G401.6 (cell line): ENCODE measurements around the gene SLC29A3.
"Not testable (repeated sequence)": the region's sequence is repeated elsewhere in the genome, so short reads cannot be mapped to it uniquely, and the experiment has no call there.

Experiments used
- FAIRE-seq: peaks from 2 replicates; lab custom pipeline; 2012; peaks lifted over from hg19 to GRCh38; lab: Jason Lieb, UNC

Gene SLC29A3

DNA sequence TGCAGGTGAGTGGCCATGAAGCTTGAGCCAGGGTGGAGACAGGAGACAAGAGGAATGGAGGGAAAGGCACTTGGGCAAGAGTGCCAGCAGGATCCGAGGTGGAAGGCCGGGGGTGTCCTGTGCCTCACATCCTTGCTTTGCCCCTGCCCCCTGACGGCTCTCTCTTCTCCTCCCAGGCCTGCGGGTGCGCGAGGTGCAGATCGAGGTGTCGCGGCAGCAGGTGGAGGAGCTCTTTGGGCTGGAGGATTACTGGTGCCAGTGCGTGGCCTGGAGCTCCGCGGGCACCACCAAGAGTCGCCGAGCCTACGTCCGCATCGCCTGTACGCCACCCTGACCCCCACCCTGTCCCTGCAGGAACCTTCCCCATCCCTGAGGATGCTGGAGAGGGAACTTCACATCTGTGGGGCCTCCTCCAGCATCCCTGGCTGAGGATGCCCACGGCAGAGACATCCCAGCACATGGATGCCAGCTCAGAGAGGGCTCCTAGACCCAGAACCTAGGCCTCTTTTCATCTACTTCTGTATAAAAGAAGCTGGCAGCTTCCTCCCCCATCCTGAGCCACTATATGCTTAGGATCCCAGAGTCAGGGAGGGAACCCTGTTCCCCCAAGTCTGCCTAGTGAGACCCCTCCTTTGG lies 34.4 kb upstream of the SLC29A3 start:
- no peak for FAIRE-seq

DNA sequence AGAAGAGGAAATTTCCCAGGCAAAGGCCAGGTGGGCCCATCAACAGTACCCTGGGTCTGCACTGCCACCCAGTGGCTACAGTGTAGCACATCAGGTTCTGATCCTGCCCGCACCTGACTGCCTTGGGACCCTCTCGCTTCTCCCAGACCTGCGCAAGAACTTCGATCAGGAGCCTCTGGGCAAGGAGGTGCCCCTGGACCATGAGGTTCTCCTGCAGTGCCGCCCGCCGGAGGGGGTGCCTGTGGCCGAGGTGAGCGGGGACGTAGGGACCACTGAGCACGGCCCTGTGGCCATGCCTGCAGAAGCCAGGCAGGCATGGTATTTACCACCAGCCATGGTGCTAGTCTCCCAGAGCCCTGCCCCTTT lies 33.9 kb upstream of the SLC29A3 start:
- no peak for FAIRE-seq

- FAIRE-seq = no peak
These were observed 33.1 kb upstream of the SLC29A3 start for GRCh38 chr10:71285986-71286385.

GRCh38 chr10:71286521-71287294 lies 32.4 kb upstream of the SLC29A3 start:
- no peak for FAIRE-seq

GRCh38 chr10:71287456-71287855 lies 31.6 kb upstream of the SLC29A3 start:
- FAIRE-seq = no peak

GRCh38 chr10:71288461-71288860 lies 30.6 kb upstream of the SLC29A3 start:
- FAIRE-seq = no peak

- no peak for FAIRE-seq
These were observed 29.5 kb upstream of the SLC29A3 start for GRCh38 chr10:71289421-71290130.

DNA sequence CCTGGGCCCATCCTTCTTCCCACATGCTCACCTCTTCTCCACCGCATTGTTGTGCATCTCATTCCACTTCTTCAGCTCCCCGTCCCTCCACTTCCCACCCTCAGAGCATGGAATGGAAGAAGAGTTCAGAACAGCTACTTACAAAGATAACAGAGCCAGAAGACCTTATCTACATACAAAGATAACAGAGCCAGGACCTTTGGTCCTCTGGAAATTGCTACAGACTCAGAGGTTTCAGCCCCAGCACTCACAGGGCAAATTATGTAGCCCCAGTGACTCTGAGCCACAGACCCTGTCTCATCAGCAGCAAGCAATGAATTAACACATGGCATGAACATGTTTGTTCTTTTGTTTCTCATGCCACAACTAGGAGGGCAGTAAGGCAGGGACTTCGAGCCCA lies 28.7 kb upstream of the SLC29A3 start:
- no peak for FAIRE-seq

DNA sequence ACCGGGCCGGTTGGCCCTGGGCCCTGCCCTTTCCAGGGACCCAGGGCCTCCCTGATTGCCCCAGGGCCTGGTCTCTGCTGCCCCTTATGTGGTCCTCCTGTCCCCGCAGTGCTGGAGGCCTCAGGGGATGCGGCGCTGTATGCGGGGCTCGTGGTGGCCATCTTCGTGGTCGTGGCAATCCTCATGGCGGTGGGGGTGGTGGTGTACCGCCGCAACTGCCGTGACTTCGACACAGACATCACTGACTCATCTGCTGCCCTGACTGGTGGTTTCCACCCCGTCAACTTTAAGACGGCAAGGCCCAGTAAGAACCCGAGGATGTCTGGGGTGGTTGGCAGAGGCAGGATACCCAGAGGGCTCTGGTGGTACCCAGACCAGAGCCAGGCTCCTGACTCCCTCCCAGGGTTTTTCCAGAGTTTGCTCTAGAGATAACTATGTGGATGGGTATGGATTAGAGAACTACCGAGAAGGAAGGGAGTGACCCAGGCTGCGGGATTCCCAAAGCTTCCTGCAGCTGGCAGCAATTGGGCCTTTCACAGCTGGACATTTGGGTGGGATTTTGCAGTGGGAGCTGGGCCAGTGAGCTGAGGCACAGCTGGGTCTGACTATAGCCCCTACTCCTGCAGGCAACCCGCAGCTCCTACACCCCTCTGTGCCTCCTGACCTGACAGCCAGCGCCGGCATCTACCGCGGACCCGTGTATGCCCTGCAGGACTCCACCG lies 28.1 kb upstream of the SLC29A3 start:
- FAIRE-seq = no peak

GRCh38 chr10:71291528-71291900 lies 27.5 kb upstream of the SLC29A3 start:
- no peak for FAIRE-seq

GRCh38 chr10:71292624-71293445 lies 26.2 kb upstream of the SLC29A3 start:
- no peak for FAIRE-seq

DNA sequence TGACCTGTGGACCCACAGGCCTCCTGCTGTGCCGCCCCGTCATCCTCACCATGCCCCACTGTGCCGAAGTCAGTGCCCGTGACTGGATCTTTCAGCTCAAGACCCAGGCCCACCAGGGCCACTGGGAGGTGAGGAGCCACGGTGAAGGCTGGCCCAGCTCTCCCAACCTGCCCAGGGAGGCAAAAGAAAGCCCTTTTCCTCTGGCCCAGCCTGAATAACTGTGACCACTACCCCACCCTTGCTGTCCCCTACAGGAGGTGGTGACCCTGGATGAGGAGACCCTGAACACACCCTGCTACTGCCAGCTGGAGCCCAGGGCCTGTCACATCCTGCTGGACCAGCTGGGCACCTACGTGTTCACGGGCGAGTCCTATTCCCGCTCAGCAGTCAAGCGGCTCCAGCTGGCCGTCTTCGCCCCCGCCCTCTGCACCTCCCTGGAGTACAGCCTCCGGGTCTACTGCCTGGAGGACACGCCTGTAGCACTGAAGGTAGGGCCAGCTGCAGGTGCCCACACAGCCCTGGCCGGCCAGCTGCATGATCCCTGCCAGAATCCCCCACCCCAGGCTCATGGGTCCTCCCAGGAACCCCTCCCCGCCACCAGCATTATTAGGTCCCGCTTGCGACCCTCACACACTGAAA lies 25.5 kb upstream of the SLC29A3 start:
- no peak for FAIRE-seq

GRCh38 chr10:71294091-71294561 lies 24.9 kb upstream of the SLC29A3 start:
- no peak for FAIRE-seq

- FAIRE-seq = no peak
These were observed 24.2 kb upstream of the SLC29A3 start for GRCh38 chr10:71294856-71295255.

DNA sequence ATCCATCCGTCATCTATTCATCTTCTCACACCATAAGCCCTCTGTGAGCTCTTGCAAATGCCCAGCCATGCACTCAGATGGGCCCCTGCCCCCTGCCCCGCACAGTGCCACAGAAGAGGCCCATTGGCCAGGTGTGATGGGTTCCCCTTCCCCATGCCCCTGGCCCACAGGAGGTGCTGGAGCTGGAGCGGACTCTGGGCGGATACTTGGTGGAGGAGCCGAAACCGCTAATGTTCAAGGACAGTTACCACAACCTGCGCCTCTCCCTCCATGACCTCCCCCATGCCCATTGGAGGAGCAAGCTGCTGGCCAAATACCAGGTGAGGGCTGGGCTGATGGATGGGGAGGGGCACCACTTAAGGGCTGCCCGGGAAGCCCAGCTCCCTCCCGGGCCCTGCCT lies 23.4 kb upstream of the SLC29A3 start:
- FAIRE-seq = no peak

DNA sequence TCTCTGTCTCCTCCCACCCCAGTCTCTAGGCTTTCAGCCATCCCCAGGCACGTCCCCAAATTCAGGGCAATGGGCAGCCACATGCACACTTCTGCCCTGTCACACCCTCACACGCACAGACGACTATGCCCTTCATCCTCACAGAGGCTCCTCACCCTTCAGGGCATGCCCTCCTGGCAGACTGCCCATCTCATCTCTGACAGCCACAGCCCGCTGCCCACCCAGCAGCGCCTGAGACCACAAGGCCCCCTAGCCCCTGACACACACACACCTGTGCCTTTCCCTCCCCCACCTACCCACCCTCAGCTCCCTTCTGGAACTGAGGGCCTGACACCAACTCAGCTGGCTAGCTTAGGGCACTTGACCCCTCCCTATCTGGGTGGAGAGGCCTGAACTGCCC lies 23.0 kb upstream of the SLC29A3 start:
- no peak for FAIRE-seq

GRCh38 chr10:71296811-71297210 lies 22.2 kb upstream of the SLC29A3 start:
- not testable (repeated sequence) for FAIRE-seq

GRCh38 chr10:71297343-71297742 lies 21.7 kb upstream of the SLC29A3 start:
- FAIRE-seq = no peak

- FAIRE-seq = no peak
These were observed 19.8 kb upstream of the SLC29A3 start for GRCh38 chr10:71299071-71299785.

GRCh38 chr10:71300555-71301370 lies 18.3 kb upstream of the SLC29A3 start:
- no peak for FAIRE-seq
